NCI-H2227 treated with DMSO at 0.1 percent for 48 hours (cell line): ENCODE results near the gene ADAMTS9.

Source experiments
- DNase-seq: peaks from one replicate; lab custom pipeline; 2025; lab: John Stamatoyannopoulos, UW

The ADAMTS9 gene

GRCh38 chr3:64536166-64536565 lies 151.6 kb downstream of the ADAMTS9 start:
- DNase-seq = no peak

- DNase-seq = peak; percentile 83
Observed at GRCh38 chr3:64533617-64534317, 154.0 kb downstream of the ADAMTS9 start.

GRCh38 chr3:64530434-64531049 lies 157.3 kb downstream of the ADAMTS9 start:
- DNase-seq = peak; percentile 9

GRCh38 chr3:64523324-64523723 lies 164.5 kb downstream of the ADAMTS9 start:
- DNase-seq = no peak

- DNase-seq = no peak
Observed at GRCh38 chr3:64520334-64520733, 167.5 kb downstream of the ADAMTS9 start.

GRCh38 chr3:64518950-64519349 lies 168.8 kb downstream of the ADAMTS9 start:
- DNase-seq = no peak

GRCh38 chr3:64518496-64518895 lies 169.3 kb downstream of the ADAMTS9 start:
- DNase-seq = no peak

- no peak for DNase-seq
Observed at GRCh38 chr3:64514889-64515288, 172.9 kb downstream of the ADAMTS9 start.

GRCh38 chr3:64509206-64509605 lies 178.6 kb downstream of the ADAMTS9 start:
- DNase-seq = no peak

- DNase-seq = no peak
Observed at GRCh38 chr3:64508140-64508539, 179.7 kb downstream of the ADAMTS9 start.

GRCh38 chr3:64506255-64506654 lies 181.5 kb downstream of the ADAMTS9 start:
- DNase-seq = no peak

- DNase-seq = peak; percentile 46
Observed at GRCh38 chr3:64505419-64505818, 182.4 kb downstream of the ADAMTS9 start.

- DNase-seq = no peak
Observed at GRCh38 chr3:64502284-64502683, 185.5 kb downstream of the ADAMTS9 start.

- DNase-seq = no peak
Observed at GRCh38 chr3:64501298-64501906, 186.4 kb downstream of the ADAMTS9 start.

- no peak for DNase-seq
Observed at GRCh38 chr3:64496786-64497490, 190.9 kb downstream of the ADAMTS9 start.

GRCh38 chr3:64495781-64496334 lies 191.9 kb downstream of the ADAMTS9 start:
- no peak for DNase-seq

GRCh38 chr3:64495121-64495780 lies 192.5 kb downstream of the ADAMTS9 start:
- DNase-seq = no peak

- no peak for DNase-seq
Observed at GRCh38 chr3:64494526-64494925, 193.3 kb downstream of the ADAMTS9 start.

GRCh38 chr3:64493149-64493548 lies 194.7 kb downstream of the ADAMTS9 start:
- DNase-seq = no peak

GRCh38 chr3:64491843-64492242 lies 196.0 kb downstream of the ADAMTS9 start:
- no peak for DNase-seq

- no peak for DNase-seq
Observed at GRCh38 chr3:64490180-64490724, 197.5 kb downstream of the ADAMTS9 start.
